Fibroblast of mammary gland (primary cell): Measurements from ENCODE around the gene MSL3B.
"Not testable (repeated sequence)": the region's sequence is repeated elsewhere in the genome, so short reads cannot be mapped to it uniquely, and the experiment has no call there.

Source experiments
- DNase-seq: peaks from one replicate; pipeline ENCODE4 v3.0.0-alpha.2; 2010; ENCODE audit warnings: low read depth
- H3K4me3 ChIP-seq: 2 replicates; pipeline ENCODE4 v1.5.1; 2011; ENCODE audit warnings: low read depth, mild to moderate bottlenecking, low read length, moderate library complexity; ENCODE audit not compliant: control insufficient read depth
- TF ChIP-seq, protein P1 (sequence below): conservative IDR thresholded peaks from 2 replicates; pipeline ENCODE4 v1.5.1; 2011; ENCODE audit warnings: low read depth, low read length, inconsistent platforms; ENCODE audit not compliant: control insufficient read depth, insufficient read depth

The MSL3B gene

DNA sequence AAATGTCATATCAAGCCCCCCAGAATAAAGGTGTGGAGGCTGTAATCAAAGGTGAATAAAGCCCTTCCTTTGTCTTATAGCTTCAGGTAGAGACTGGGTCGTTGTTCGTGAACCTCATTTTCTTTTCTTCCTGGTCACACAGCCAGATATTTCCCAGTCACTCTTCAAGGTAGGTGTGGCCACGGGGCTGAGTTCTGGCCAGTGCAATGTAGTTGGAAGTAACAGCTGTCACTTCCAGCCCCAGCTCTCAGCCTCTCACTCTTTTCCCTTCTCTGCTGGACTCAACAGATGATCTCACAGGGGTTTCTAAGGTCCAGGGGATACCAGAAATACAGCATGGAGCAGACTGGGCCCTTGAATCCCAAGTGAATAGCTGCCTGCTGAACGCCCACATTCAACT lies 33.2 kb upstream of the MSL3B start:
- TF ChIP-seq, protein P1, sequence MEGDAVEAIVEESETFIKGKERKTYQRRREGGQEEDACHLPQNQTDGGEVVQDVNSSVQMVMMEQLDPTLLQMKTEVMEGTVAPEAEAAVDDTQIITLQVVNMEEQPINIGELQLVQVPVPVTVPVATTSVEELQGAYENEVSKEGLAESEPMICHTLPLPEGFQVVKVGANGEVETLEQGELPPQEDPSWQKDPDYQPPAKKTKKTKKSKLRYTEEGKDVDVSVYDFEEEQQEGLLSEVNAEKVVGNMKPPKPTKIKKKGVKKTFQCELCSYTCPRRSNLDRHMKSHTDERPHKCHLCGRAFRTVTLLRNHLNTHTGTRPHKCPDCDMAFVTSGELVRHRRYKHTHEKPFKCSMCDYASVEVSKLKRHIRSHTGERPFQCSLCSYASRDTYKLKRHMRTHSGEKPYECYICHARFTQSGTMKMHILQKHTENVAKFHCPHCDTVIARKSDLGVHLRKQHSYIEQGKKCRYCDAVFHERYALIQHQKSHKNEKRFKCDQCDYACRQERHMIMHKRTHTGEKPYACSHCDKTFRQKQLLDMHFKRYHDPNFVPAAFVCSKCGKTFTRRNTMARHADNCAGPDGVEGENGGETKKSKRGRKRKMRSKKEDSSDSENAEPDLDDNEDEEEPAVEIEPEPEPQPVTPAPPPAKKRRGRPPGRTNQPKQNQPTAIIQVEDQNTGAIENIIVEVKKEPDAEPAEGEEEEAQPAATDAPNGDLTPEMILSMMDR, result no peak
- no peak overlapping the region for H3K4me3 ChIP-seq
- DNase-seq, result no peak

DNA sequence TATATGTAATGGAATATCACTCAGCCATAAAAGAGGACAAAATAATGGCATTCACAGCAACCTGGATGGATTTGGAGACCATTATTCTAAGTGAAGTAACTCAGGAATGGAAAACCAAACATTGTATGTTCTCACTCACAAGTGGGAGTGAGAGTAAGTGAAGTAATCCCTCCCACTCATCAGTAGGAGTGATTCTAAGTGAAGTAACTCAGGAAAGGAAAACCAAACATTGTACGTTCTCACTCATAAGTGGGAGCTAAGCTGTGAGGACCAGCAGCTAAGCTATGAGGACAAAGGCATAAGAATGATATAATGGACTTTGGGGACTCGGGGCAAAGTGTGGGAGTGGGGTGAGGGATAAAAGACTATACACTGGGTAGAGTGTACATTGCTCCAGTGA lies 28.1 kb upstream of the MSL3B start:
- not testable (repeated sequence) for H3K4me3 ChIP-seq, DNase-seq

DNA sequence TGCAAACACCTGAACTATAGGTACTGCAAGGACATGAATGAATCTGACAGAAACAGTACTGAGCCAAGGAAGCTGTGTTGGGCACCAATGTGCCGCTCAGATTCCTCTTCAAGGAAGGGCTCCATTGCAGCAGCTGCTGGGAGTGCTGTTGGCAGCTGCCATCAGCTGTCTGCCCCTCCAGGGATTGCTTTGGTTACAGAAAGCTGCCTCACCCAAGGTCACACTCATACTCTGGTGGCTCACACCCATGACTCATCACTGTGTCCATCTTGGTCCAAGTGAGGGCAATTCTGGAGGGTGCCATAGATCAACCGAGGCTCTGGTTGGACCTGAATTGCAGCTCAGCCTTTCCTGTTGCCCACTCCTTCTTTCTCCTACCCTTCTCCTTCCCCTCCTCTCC lies 24.6 kb upstream of the MSL3B start:
- TF ChIP-seq, protein P1, result no peak
- DNase-seq, result no peak
- no peak overlapping the region for H3K4me3 ChIP-seq

DNA sequence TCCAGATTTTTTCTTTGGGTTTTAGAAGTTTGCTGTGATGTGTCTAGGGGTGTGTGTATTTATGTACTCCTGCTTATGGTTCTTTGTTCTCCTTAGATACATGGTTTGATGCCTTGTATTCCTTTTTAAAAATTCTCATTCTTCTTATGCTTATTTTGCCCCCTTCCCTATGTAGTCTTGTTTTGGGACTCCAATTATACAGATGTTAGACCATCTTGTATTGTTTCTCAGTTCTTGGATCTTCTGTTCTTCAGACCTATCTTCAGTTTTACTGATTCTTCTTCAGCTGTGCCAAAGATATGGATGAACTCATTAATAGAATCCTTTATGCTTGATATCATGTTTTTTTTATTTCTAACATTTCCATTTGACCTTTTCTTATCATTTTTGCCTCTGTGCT lies 14.2 kb upstream of the MSL3B start:
- DNase-seq, result no peak
- no peak overlapping the region for H3K4me3 ChIP-seq
- TF ChIP-seq, protein P1, result no peak

DNA sequence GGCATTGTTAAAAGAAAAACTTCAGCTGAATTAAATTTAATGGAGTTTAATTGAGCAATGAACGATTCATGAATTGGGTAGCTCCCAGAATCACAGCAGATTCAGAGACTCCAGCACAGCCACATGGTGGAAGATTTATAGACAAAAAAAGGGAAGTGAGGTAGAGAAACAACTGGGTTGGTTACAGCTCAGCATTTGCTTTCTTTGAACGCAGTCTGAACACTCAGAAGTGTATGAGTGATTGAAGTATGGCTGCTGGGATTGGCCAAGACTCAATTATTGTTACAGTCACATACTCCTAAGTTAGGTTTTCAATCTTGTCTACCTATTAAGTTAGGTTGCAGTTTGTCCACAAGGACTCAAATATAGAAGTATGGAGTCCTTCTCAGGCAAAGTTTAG lies 3.9 kb upstream of the MSL3B start:
- DNase-seq, H3K4me3 ChIP-seq: not testable (repeated sequence)

DNA sequence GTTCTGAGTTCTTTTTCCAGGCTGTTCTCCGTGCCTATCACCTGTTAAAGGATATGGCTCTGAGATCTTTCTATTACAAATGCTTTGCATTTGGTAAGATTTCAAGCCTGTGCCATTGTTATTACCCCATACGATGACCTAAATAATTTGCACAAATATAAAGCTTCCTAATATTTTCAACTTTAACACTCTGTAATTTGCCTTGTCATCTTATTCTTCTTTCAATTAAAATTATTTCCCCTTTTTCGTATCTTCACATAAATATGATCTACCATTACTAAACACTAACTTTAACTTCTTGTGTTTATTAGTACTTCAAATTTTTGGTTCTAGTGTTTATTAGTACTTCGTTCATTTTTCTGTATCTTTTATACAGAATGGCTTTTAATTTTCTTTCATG lies 3.2 kb upstream of the MSL3B start:
- DNase-seq, result no peak
- H3K4me3 ChIP-seq, result no peak overlapping the region
- TF ChIP-seq, protein P1, result no peak

DNA sequence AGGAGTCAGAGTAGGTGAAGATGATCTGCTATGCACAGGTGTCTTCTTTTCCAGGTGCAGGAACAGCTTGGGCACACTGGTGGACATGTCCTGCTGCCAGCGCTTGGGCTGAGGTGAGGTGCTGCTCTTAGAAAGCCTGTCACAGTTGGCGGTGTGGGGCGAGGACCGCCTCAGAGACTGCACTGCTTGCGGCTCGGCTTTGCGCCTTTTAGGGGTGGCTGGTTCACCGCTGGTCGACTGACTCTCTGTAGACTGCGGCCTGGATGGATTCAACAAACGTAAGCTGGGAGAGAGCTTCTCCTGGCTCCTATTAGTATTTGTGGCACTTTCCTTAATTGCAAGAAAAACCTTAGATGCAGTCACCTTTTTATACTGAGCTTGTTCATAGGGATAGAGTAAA lies 1.7 kb downstream of the MSL3B start:
- no peak overlapping the region for H3K4me3 ChIP-seq
- TF ChIP-seq, protein P1, result no peak
- DNase-seq, result no peak

DNA sequence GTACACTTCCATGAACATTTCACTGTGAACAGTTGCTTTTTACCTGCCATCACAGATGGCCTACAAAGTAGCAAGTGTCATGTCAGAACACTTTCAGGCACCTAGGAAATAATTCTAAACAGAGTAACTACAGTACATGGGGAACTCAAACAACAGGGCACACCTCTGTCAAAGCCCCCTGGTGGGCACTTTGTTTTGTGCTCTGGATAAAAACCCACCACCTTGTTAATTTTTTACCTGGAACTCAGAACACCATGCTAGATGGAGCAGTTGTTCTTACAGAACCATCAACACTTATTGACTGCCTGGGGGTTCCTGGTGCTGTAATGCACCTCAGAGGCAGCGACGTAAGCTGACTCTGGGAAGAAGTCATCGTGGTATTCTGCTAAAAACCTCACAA lies 2.3 kb downstream of the MSL3B start:
- no peak overlapping the region for H3K4me3 ChIP-seq
- TF ChIP-seq, protein P1, result peak; percentile 5
- DNase-seq, result no peak
